ENCODE results near the gene FAM181A.

Gene FAM181A

DNA sequence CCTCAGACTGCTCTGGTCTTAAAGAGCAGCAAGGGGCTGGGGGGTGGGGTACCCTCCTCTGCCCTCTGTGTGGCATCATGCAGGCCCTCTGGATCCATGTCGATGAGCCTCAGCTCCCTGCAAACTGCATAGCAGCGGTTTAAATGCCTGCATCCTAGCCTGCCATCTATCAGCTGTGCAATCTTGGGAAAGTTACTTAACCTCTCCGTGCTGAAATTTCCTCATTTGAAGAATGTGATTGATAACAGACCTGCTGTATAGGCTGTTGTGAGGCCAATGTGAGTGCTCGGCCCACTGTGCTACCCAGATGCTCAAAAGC, 3.8 kb downstream of the FAM181A start:
- POLR2A ChIA-PET: no interaction called here
- CTCF ChIA-PET: no interaction called here
- no peak for DNase-seq (ENCODE audit: extremely low spot score)
- TF ChIP-seq FOXK2 (IDR thresholded peaks at IDR 0.05) (no peak), SP1 (IDR thresholded peaks at IDR 0.05) (no peak), BHLHE40 (IDR thresholded peaks at IDR 0.05; ENCODE audit: borderline replicate concordance) (no peak), CTBP1 (IDR thresholded peaks at IDR 0.05; ENCODE audit: borderline replicate concordance) (no peak), FOXA1 (IDR thresholded peaks at IDR 0.05) (no peak), NFRKB (IDR thresholded peaks at IDR 0.05) (no peak), FOXM1 (IDR thresholded peaks at IDR 0.05; ENCODE audit: borderline replicate concordance) (no peak), ARNT (IDR thresholded peaks at IDR 0.05) (no peak), ELF4 (IDR thresholded peaks at IDR 0.05) (no peak), LEF1 (IDR thresholded peaks at IDR 0.05; ENCODE audit: borderline replicate concordance) (no peak), L3MBTL2 (conservative IDR thresholded peaks at IDR 0.05) (no peak), HDGF (IDR thresholded peaks at IDR 0.05; ENCODE audit: borderline replicate concordance) (no peak), TARDBP (IDR thresholded peaks at IDR 0.05) (no peak), ZNF384 (IDR thresholded peaks at IDR 0.05) (no peak), SUZ12 (IDR thresholded peaks at IDR 0.05) (no peak)
- TF ChIP-seq, protein P1, sequence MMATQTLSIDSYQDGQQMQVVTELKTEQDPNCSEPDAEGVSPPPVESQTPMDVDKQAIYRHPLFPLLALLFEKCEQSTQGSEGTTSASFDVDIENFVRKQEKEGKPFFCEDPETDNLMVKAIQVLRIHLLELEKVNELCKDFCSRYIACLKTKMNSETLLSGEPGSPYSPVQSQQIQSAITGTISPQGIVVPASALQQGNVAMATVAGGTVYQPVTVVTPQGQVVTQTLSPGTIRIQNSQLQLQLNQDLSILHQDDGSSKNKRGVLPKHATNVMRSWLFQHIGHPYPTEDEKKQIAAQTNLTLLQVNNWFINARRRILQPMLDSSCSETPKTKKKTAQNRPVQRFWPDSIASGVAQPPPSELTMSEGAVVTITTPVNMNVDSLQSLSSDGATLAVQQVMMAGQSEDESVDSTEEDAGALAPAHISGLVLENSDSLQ (IDR thresholded peaks at IDR 0.05): no peak

DNA sequence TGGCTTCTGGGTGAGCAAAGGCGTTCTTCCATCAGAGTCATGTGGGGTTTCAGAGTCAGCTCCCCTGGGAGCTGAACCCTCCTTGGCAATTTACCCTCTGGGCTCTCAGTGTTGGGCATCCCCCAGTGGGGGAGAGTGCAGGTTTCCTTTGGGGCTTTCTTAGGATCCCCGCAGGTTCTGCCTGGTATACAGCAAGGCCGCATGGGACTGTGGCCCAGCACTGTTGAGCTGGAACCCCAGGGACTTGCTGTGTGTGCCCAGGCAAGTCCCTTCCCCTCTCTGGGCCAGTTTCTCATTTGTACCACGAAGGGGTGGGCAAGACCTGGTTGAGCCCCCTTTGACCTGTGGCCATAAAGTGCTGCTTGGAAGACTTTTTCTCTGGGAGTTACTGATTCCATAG, 5.5 kb downstream of the FAM181A start:
- DNase-seq (ENCODE audit: extremely low spot score): no peak
- POLR2A ChIA-PET: no interaction called here
- TF ChIP-seq, protein P1 (IDR thresholded peaks at IDR 0.05): no peak
- TF ChIP-seq ARNT (IDR thresholded peaks at IDR 0.05): no peak
- no peak for TF ChIP-seq FOXA1 (IDR thresholded peaks at IDR 0.05)
- no peak for TF ChIP-seq CTBP1 (IDR thresholded peaks at IDR 0.05; ENCODE audit: borderline replicate concordance)
- TF ChIP-seq ZNF384 (IDR thresholded peaks at IDR 0.05): no peak
- no peak for TF ChIP-seq NFRKB (IDR thresholded peaks at IDR 0.05)
- no peak for TF ChIP-seq SP1 (IDR thresholded peaks at IDR 0.05)
- no peak for TF ChIP-seq SUZ12 (IDR thresholded peaks at IDR 0.05)
- TF ChIP-seq LEF1 (IDR thresholded peaks at IDR 0.05; ENCODE audit: borderline replicate concordance): no peak
- no peak for TF ChIP-seq L3MBTL2 (conservative IDR thresholded peaks at IDR 0.05)
- TF ChIP-seq BHLHE40 (IDR thresholded peaks at IDR 0.05; ENCODE audit: borderline replicate concordance): no peak
- TF ChIP-seq FOXK2 (IDR thresholded peaks at IDR 0.05): no peak
- TF ChIP-seq FOXM1 (IDR thresholded peaks at IDR 0.05; ENCODE audit: borderline replicate concordance): no peak
- no peak for TF ChIP-seq TARDBP (IDR thresholded peaks at IDR 0.05)
- CTCF ChIA-PET: no interaction called here

DNA sequence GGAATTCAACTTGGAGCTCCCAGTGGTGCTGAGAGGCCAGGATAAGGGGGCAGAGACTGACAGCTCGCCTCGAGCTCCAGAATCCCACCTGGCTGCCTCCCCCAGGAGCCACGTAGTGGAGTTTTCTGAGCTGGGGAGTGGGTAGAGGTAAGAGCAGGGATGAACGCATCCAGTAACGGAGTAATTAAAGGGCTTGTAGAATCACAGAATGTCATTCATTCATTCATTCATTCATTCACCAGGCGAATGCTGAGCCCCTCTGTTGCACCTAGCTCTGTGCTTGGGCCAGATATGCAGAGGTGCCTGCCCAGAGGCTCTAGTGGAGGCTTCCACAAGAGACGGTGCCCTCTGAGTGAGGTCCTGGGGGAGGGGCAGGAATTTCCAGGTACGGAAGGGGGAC, 8.1 kb downstream of the FAM181A start:
- ChIA-PET CTCF (interaction anchor here (1.2 to 1.7 kb wide), 3 partner anchors 38 to 201 kb away, joined by 3 to 5 read pairs (median 4); no protein-coding TSS in a partner anchor), POLR2A (no interaction called here)
- no peak for TF ChIP-seq CTBP1 (IDR thresholded peaks at IDR 0.05; ENCODE audit: borderline replicate concordance)
- TF ChIP-seq L3MBTL2 (conservative IDR thresholded peaks at IDR 0.05): no peak
- no peak for TF ChIP-seq NFRKB (IDR thresholded peaks at IDR 0.05)
- TF ChIP-seq SP1 (IDR thresholded peaks at IDR 0.05): no peak
- no peak for TF ChIP-seq ARNT (IDR thresholded peaks at IDR 0.05)
- no peak for TF ChIP-seq SUZ12 (IDR thresholded peaks at IDR 0.05)
- no peak for TF ChIP-seq HDGF (IDR thresholded peaks at IDR 0.05; ENCODE audit: borderline replicate concordance)
- TF ChIP-seq FOXM1 (IDR thresholded peaks at IDR 0.05; ENCODE audit: borderline replicate concordance): no peak
- no peak for TF ChIP-seq BHLHE40 (IDR thresholded peaks at IDR 0.05; ENCODE audit: borderline replicate concordance)
- TF ChIP-seq FOXK2 (IDR thresholded peaks at IDR 0.05): no peak
- no peak for TF ChIP-seq TARDBP (IDR thresholded peaks at IDR 0.05)
- no peak for TF ChIP-seq FOXA1 (IDR thresholded peaks at IDR 0.05)
- TF ChIP-seq ELF4 (IDR thresholded peaks at IDR 0.05): no peak
- no peak for DNase-seq (ENCODE audit: extremely low spot score)

DNA sequence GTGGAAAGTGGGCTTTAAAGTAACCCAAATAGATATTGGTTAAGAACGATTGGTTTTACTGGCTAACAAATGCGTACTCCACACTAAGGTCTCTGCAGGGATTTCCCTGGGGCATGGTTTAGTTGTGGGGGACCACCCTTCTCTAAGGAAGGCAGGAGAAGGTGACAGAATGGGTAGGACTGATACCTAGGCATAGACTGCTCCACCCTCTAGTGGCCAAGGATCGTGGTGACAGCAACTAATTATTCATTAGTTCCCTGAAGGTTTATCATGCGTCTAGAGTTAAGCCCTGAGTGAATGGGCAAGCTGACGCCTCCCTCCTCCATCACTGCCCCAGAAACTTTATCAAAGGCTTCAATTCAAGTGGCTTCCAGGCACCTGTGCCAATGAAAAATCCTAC, 9.1 kb downstream of the FAM181A start:
- ChIA-PET POLR2A (no interaction called here), CTCF (interaction anchor here (0.6 to 1.7 kb wide), 10 partner anchors 10 to 691 kb away, joined by 3 to 5 read pairs (median 4); no protein-coding TSS in a partner anchor)
- TF ChIP-seq TARDBP (IDR thresholded peaks at IDR 0.05): no peak
- no peak for TF ChIP-seq FOXM1 (IDR thresholded peaks at IDR 0.05; ENCODE audit: borderline replicate concordance)
- TF ChIP-seq L3MBTL2 (conservative IDR thresholded peaks at IDR 0.05): no peak
- TF ChIP-seq CTBP1 (IDR thresholded peaks at IDR 0.05; ENCODE audit: borderline replicate concordance): no peak
- TF ChIP-seq ARNT (IDR thresholded peaks at IDR 0.05): no peak
- no peak for TF ChIP-seq LEF1 (IDR thresholded peaks at IDR 0.05; ENCODE audit: borderline replicate concordance)
- TF ChIP-seq ZNF384 (IDR thresholded peaks at IDR 0.05): no peak
- no peak for TF ChIP-seq FOXA1 (IDR thresholded peaks at IDR 0.05)
- DNase-seq (ENCODE audit: extremely low spot score): peak; percentile 56

DNA sequence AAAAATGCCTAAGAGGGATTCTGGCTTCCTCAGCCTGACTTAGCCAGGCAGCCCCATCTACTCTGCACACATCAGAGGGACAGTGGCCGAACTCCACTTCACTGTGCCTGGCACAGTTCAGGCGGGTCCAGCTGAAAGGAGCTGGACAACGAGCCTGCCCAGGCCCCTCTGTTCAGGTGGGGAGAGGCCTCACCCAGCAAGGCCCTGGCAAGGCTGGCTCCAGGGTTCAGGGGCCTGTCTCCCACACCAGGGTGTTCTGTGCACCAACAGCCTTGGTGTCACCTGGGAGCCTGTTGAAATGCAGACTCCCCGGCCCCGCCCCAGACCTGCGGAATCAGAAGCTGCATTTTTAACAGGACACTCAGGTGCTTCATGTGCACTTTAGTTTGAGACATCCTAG, 9.8 kb downstream of the FAM181A start:
- TF ChIP-seq ARNT (IDR thresholded peaks at IDR 0.05) (no peak), BHLHE40 (IDR thresholded peaks at IDR 0.05; ENCODE audit: borderline replicate concordance) (no peak), ELF4 (IDR thresholded peaks at IDR 0.05) (no peak), HDGF (IDR thresholded peaks at IDR 0.05; ENCODE audit: borderline replicate concordance) (no peak), TARDBP (IDR thresholded peaks at IDR 0.05) (no peak), L3MBTL2 (conservative IDR thresholded peaks at IDR 0.05) (no peak), CTBP1 (IDR thresholded peaks at IDR 0.05; ENCODE audit: borderline replicate concordance) (no peak), FOXK2 (IDR thresholded peaks at IDR 0.05) (no peak), FOXA1 (IDR thresholded peaks at IDR 0.05) (no peak), ZNF384 (IDR thresholded peaks at IDR 0.05) (no peak), FOXM1 (IDR thresholded peaks at IDR 0.05; ENCODE audit: borderline replicate concordance) (no peak), NFRKB (IDR thresholded peaks at IDR 0.05) (no peak), SUZ12 (IDR thresholded peaks at IDR 0.05) (no peak), SP1 (IDR thresholded peaks at IDR 0.05) (no peak)
- TF ChIP-seq, protein P1 (IDR thresholded peaks at IDR 0.05): no peak
- CTCF ChIA-PET: interaction anchor here (0.6 to 1.7 kb wide), 8 partner anchors 14 to 282 kb away, joined by 3 to 5 read pairs (median 4); no protein-coding TSS in a partner anchor
- no peak for DNase-seq (ENCODE audit: extremely low spot score)
- POLR2A ChIA-PET: no interaction called here

DNA sequence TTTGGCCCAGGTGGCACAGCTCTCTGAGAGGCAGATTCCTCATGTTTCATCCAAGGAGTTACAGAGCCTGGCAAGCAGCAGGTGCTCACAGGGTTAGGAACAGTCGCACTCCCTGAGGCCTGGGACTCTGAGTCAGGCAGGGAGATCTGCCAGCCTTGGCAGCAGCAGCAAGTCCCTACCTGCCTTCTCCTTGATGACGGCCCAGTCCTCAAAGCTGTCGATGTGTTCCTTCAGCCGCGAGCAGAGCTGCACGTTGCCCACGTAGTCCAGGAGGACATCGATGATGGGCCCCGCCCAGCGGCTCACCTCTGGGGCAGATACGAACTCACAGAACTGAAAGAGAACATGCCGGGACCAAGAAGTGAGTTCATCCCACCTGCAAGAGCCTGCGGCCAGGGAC, 10.4 kb downstream of the FAM181A start:
- ChIA-PET CTCF (interaction anchor here (0.8 to 1.7 kb wide), 3 partner anchors 14 to 34 kb away, joined by 3 to 4 read pairs (median 4); no protein-coding TSS in a partner anchor), POLR2A (no interaction called here)
- TF ChIP-seq ELF4 (IDR thresholded peaks at IDR 0.05): no peak
- TF ChIP-seq, protein P1 (IDR thresholded peaks at IDR 0.05): no peak
- no peak for TF ChIP-seq CTBP1 (IDR thresholded peaks at IDR 0.05; ENCODE audit: borderline replicate concordance)
- TF ChIP-seq ZNF384 (IDR thresholded peaks at IDR 0.05): no peak
- no peak for TF ChIP-seq NFRKB (IDR thresholded peaks at IDR 0.05)
- TF ChIP-seq SUZ12 (IDR thresholded peaks at IDR 0.05): no peak
- no peak for TF ChIP-seq BHLHE40 (IDR thresholded peaks at IDR 0.05; ENCODE audit: borderline replicate concordance)
- TF ChIP-seq LEF1 (IDR thresholded peaks at IDR 0.05; ENCODE audit: borderline replicate concordance): no peak
- TF ChIP-seq ARNT (IDR thresholded peaks at IDR 0.05): no peak
- no peak for TF ChIP-seq SP1 (IDR thresholded peaks at IDR 0.05)
- TF ChIP-seq L3MBTL2 (conservative IDR thresholded peaks at IDR 0.05): no peak
- no peak for TF ChIP-seq TARDBP (IDR thresholded peaks at IDR 0.05)
- no peak for TF ChIP-seq HDGF (IDR thresholded peaks at IDR 0.05; ENCODE audit: borderline replicate concordance)
- no peak for TF ChIP-seq FOXA1 (IDR thresholded peaks at IDR 0.05)
- DNase-seq (ENCODE audit: extremely low spot score): no peak
